Mucosa of descending colon (tissue), 3 donors: Measurements from ENCODE around the gene ABT1. TPM values are rescaled to one million over a fixed set of nuclear protein-coding genes. Genes with fewer than 3 reads are reported as not detected.

Source experiments
- ATAC-seq: fragments of 200-7000 bp; cut with Tn5 transposase; one replicate; pipeline ENCODE4 v1.9.1; 2020; ENCODE audit warnings: mild to moderate bottlenecking, moderate library complexity
- DNase-seq, 3 donors: peaks; one replicate each; pipeline ENCODE4 v3.0.0-alpha.2; 2020
- H3K36me3 ChIP-seq: fragments of 200-600 bp; one replicate; pipeline ENCODE4 v1.8.0; 2021; ENCODE audit warnings: low read depth, mild to moderate bottlenecking
- H3K4me1 ChIP-seq: fragments of 200-600 bp; one replicate; pipeline ENCODE4 v1.8.0; 2021; ENCODE audit warnings: low read depth, mild to moderate bottlenecking
- H3K4me3 ChIP-seq: fragments of 200-600 bp; one replicate; pipeline ENCODE4 v1.8.0; 2021; ENCODE audit warnings: mild to moderate bottlenecking
- H3K9me3 ChIP-seq: fragments of 200-600 bp; one replicate; pipeline ENCODE4 v1.8.0; 2021; ENCODE audit warnings: mild to moderate bottlenecking
- CTCF ChIP-seq: fragments of 200-600 bp; IDR thresholded peaks from one replicate; pipeline ENCODE4 v1.8.0; 2022; ENCODE audit warnings: antibody characterized with exemption, mild to moderate bottlenecking
- intact Hi-C, 2 donors: fragments of 100-400 bp; cut with DNase I in 1 of 2; cut with micrococcal nuclease in 1 of 2; formaldehyde crosslinking; loops; one replicate each; pipeline versions ENCODE4 v1.11.0 to v1.11.1; 2022; cut with DNase I, micrococcal nuclease
- total RNA-seq, 3 donors: library from RNA; stranded (reverse); fragmentation: NEBNext Ultra II Directional in 2 of 3; extraction: Animal tissue kit (Norgen Biotek cat#: 25700) in 2 of 3; gene quantifications; one replicate each; pipeline versions ENCODE4 v1.2.1 to v1.2.4, GENCODE V29; 2021 to 2023
- donor health status: DM: no; HTN: no; CAD: no; lungs with moderate emphysema.
- donor health status: DM: no; HTN: no; CAD: no.
- donor health status: DM: no; HTN: yes; CAD: no.

ABT1 gene
- total RNA-seq, 3 donors from 2014 or later: 13.1 to 17.3 (median 13.6) TPM

GRCh38 chr6:26556263-26557070 is 40.3 kb upstream of the ABT1 start:
- intact Hi-C loops: no loop called here
- no peak for TF ChIP-seq CTCF
- H3K4me3 ChIP-seq: no peak overlapping the region
- peaks cover 7% of the 10 kb centered on the region for H3K4me1 ChIP-seq
- DNase-seq: no peak
- no peaks in the 10 kb centered on the region for H3K36me3 ChIP-seq
- no peak for ATAC-seq
- no peaks in the 10 kb centered on the region for H3K9me3 ChIP-seq

- H3K36me3 ChIP-seq: no peaks in the 10 kb centered on the region
- H3K4me3 ChIP-seq: no peak overlapping the region
- intact Hi-C loops: no loop called here
- DNase-seq (no peak), ATAC-seq (no peak)
- no peaks in the 10 kb centered on the region for H3K4me1 ChIP-seq
- no peaks in the 10 kb centered on the region for H3K9me3 ChIP-seq
- TF ChIP-seq CTCF: no peak
Observed at GRCh38 chr6:26561533-26562466, 35.0 kb upstream of the ABT1 start.

- DNase-seq (no peak), ATAC-seq (no peak)
- TF ChIP-seq CTCF: no peak
- no peaks in the 10 kb centered on the region for H3K36me3 ChIP-seq
- intact Hi-C loops: no loop called here
- no peak overlapping the region for H3K4me3 ChIP-seq
- H3K4me1 ChIP-seq: no peaks in the 10 kb centered on the region
- H3K9me3 ChIP-seq: no peaks in the 10 kb centered on the region
Observed at GRCh38 chr6:26563488-26563887, 33.3 kb upstream of the ABT1 start.

GRCh38 chr6:26568601-26569432 is 27.9 kb upstream of the ABT1 start:
- ATAC-seq (peak; percentile 84), DNase-seq (peak; percentile 91 to 98 (median 97))
- H3K36me3 ChIP-seq: no peaks in the 10 kb centered on the region
- TF ChIP-seq CTCF: no peak
- intact Hi-C loops: no loop called here
- no peaks in the 10 kb centered on the region for H3K4me1 ChIP-seq
- no peaks in the 10 kb centered on the region for H3K9me3 ChIP-seq
- H3K4me3 ChIP-seq: peak overlapping the region; percentile 18

GRCh38 chr6:26569433-26569764 is 27.4 kb upstream of the ABT1 start:
- Histone ChIP-seq H3K36me3 (no peaks in the 10 kb centered on the region), H3K4me3 (no peak overlapping the region), H3K9me3 (no peaks in the 10 kb centered on the region), H3K4me1 (no peaks in the 10 kb centered on the region)
- TF ChIP-seq CTCF: no peak
- ATAC-seq (no peak), DNase-seq (no peak)
- intact Hi-C loops: no loop called here
